ENCODE data around the gene GPR78.
"Not testable (repeated sequence)": the region's sequence is repeated elsewhere in the genome, so short reads cannot be mapped to it uniquely, and the experiment has no call there.

GPR78 gene

DNA sequence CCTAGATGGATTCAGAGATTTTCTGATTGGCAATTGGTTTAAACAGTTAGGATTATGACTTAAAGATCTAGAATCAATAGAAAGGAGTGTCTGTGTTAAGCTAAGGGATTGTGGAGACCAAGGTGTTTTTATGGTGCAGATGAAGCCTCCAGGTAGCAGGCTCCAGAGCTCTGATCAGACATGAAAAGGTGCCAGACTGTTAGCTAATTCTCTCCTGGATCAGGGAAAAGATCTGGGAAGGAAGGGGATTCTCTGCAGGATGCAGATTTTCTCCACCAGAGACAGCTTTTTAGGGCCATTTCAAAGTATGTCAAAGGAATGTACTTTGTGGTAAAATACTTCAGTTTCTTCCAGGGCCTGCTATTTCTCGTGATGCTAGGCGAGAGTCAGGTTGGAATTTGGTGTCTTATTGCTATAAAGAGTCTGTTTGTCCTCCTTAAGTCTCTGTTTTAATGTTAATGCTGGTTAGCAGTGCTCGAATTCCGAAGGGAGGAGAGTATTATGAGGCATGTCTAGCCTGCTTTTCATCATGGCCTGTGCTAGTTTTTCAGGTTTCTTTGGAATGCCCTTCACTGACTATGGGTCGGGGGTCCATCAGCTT, 12.0 kb upstream of the GPR78 start:
- no peak for DNase-seq

DNA sequence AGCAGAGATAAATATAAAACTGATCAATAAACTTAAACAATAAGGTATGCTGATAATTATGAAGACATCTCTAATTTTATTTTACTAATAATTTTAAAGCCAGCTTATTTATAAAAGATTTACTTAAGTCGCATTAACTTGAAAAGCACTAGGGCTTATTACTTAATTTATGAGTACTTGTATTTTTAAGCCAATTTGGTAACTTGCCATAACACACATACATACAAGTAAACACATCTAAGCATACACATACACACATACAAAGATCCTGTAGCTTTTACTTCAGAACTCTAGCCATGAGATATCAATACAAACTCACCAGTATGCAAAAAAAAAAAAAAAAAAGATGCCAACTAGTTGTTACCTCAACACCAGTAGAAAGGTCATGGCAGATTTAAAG, 10.0 kb upstream of the GPR78 start:
- no peak for DNase-seq

DNA sequence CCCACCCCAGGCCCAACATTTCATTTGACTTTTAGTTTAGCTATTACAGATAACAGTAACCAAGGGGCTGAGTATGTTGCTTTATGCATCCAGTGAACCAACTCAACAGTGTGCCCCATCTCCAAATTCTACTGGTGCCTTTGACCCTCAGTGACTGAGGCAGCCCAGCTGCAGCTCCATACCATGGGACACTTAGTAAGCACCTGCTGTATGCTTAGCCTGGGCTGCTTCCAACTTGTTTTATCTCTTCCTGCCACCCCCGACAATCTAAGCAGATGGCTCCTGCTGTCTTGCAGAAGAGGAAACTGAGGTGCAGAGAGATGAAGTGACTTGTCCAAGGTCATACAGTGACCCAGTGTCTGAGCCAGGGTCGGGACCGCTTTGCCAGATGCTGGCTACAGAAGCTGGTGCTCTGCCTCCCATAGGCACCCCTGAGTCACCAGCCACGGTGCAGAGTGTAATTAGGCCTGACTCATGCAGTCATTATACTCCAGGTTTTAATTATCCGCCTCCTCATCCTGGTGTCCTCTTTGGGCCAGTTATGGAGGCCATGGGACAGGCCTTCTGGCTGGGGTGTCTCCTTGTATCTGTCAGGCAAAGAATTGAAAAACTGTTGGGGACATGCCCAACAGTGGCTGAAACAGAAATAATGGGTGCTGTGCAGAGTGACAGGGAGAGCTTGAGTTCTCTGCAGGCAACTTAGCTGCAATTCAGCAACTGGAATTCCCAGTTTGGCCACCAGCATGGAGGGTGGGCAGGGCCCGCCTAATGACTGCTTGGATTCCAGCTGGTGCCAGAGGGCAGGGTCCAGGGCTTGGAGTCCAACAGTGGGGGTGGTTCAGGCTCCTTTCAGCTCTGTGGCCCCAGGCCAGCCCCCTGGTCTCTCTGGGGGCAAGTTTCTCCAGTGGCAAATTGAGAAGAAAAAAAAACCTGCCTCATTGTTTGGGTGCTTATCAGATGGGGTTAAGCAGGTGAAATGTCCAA, 8.2 kb upstream of the GPR78 start:
- no peak for DNase-seq

DNA sequence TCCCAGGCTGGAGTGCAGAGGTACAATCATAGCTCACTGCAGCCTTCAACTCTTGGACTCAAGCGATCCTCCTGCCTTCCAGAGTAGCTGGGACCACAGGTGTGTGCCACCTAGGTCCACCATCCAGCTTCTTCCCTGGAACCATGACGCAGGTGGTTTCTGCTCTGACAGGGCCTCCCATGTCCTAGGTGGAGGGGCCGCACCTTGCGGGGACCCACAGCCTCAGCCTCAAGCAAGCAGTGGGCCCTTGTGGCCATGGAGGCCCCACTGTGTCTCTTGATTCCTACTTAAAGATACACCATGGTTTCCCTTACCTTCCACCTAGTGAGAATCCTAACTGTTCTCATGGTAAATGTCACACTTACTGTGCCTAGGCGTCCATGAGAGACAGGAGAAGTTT, 6.9 kb upstream of the GPR78 start:
- no peak for DNase-seq

DNA sequence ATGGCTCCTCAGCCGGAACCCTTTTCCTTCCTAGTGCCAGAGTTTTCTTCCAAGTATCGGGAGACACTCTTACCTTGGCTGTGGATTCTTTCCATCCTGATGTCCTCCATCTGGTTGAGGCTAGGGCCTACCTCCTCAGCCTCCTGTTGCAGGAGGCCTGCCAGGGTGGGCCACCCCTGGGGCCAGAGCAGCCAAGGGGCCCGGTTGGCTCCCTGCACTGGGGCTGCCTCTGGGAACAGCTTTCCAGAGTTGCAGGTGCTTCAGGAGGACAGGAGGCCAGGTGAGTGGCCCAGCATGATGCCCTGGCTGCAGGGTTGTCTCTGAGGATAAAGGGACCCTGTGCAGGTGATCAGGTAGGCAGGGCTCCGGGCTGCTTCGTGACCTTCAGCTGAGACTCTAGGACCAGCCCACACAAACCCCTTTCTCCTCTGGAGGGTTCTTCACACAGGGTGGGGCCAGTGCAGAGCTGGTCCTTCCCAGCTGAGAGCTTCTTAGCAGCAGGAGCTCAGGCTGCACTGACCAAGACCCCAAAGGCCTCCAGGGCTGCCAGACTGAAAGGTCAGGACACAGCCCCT, 5.3 kb upstream of the GPR78 start:
- no peak for DNase-seq

DNA sequence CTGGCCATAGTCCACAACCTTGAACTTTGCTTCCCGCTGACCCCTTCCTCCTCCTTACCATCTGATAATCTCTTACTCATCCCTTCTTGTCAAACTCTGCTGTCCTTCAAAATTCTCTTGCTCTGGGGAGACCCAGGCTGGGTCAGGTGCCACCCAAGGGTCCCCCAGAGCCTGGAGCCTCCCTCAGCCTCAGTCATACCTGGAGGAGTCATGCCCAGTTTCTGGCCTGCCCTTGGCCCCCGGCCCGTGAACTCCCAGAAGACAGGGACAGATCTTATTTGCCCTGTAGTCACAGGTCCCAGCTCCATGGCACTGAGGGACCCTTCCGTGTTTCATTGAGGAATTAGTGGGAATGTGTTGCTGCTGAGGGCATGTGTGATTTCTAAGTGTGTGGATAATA, 4.7 kb upstream of the GPR78 start:
- no peak for DNase-seq

DNA sequence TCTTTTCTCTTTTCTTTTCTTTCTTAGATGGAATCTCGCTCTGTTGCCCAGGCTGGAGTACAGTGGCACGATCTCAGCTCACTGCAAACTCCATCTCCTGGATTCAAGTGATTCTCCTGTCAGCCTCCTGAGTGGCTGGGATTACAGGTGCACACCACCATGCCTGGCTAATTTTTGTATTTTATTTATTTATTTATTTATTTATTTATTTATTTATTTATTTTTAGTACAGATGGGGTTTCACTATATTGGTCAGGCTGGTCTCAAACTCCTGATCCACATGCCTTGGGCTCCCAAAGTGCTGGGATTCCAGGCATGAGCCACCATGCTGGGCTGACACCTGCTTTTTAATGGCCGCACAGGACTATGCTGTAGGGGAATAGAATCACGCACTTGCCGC, 3.6 kb upstream of the GPR78 start:
- not testable (repeated sequence) for DNase-seq

DNA sequence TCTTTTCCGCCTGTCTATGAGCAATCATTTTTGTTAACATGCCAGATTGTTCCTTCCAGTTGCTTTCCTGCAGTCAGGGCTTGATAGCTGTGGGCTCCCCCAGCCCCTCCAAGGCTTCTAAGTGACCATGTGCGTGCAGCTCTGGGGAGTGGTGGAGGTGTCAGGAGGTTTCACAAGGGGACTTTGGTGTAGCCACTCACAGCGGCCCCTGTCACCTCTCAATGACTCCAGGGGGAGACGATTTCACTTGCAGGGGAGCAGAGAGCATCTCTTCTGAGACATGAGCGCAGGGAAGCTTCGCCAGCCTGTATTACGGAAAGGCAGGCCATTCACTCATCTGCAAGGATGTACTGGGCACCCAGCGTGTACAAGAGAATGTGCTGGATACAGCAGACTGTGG, 3.1 kb upstream of the GPR78 start:
- DNase-seq, result no peak

DNA sequence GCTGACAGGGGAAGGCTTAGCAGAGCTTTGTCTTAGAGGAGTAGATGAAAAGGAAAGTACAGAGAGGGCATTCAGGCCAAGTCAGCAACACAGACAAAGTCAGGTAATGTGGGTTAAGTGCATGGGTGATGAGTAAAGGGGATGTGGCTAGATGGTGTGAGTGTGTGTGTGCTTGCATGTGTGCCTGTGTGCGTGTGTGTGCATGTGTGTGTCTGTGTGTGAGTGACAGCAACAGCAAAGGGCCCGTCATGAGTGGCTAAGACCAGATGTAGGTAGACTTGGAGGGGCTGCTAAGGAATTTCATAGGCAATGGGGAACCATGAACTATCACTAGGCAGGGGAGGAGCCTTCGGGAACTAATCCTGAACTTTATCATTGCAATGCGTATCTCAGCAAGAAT, 2.2 kb upstream of the GPR78 start:
- DNase-seq, result no peak

DNA sequence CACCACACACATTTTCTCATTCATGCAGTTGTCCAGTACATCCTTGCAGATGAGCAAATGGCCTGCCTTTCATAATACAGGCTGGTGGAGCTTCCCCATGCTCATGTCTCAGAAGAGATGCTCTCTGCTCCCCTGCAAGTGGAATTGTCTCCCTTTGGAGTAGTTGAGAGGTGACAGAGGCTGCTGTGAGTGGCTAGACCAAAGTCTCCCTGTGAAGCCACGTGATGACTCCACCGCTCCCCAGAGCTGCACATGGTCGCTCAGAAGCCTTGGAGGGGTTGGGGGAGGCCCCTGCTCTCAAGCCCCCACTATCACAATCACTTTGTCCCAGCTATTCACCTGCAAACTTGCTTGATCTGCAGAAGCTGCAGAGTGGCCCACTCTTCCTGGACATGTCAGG, 1.5 kb upstream of the GPR78 start:
- DNase-seq, result no peak

DNA sequence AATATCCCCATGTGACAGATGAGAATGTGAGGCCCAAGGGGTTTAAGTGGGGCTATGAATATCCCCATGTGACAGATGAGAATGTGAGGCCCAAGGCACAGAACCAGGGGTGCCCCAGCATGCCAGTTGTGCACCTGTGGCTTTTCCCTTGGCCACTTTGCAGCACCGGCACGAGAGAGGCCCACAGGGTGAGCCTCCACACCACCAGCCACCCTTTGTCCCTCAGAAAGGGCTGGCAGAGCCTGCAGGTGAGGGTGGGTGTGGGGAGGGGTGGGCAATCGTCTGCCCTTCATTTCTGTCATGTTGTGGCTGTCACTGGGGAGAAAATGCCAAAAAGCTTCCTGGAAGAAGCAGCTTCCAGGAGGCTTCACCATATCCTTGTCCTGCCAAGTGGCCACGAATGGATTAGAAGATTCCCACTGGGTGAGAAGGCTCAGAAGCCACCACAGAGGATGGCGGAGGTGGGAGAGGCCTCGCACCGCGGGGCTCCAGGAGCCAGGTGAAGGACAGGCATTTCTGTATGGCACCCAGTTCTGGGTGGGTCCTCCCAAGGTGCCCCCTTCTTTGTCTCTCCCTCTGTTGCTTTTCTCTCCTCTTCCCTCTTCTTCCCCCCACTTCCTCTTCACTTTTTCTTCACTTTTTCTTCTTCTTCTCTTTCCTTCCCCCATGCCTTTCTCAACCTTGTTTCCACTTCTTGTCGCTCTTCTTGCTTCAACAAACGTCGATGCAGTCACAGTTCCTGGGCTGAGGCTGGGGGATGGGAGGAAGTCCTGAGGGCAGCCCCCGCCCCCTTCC, 469 bp upstream of the GPR78 start:
- no peak for DNase-seq

DNA sequence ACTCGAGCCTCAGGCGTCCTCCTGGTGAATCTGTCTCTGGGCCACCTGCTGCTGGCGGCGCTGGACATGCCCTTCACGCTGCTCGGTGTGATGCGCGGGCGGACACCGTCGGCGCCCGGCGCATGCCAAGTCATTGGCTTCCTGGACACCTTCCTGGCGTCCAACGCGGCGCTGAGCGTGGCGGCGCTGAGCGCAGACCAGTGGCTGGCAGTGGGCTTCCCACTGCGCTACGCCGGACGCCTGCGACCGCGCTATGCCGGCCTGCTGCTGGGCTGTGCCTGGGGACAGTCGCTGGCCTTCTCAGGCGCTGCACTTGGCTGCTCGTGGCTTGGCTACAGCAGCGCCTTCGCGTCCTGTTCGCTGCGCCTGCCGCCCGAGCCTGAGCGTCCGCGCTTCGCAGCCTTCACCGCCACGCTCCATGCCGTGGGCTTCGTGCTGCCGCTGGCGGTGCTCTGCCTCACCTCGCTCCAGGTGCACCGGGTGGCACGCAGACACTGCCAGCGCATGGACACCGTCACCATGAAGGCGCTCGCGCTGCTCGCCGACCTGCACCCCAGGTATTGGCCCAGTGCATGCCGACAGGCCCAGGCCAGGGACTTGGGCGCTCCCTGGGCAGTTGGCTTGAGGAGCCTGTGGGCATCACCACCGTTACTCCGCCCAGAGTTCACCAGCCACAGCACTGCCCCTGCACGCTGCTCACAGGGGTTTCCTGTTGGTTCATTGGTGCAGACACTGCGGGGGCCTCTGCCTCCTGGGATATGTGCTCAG, 1.1 kb downstream of the GPR78 start:
- DNase-seq, result no peak

DNA sequence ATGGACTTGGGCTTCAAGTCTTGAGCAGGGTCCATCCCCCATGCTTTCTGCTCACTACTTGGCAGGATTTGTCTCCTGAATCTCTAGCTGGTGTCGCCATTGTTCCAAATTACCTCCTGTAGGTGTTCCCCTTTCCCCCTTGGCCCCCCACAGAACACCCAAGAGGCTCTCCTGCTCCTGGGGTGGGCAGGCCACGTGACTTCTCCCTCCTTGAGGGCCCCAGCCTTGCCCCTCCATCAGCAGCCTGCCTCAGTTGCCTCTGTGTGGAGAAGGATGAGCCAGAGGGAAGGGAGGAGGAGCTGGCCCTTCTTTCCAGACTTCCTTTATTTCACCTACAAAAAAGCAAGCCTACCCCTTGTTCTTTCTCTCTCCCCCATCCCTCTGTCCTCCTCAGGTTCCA, 1.8 kb downstream of the GPR78 start:
- no peak for DNase-seq

DNA sequence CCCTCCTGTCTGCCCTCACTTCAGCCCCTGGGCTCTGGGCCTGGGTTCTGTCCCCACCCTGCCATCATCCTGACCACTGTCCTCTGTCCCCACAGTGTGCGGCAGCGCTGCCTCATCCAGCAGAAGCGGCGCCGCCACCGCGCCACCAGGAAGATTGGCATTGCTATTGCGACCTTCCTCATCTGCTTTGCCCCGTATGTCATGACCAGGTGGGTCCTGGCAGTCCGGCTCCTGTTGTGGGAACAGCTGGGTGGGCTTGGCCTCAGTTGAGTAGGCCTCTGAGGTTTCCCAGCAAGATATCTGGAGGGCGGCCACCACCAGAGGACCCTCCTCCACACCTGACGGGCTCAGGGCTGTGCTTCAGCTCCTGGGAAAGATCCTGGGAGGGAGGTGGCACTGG, 2.2 kb downstream of the GPR78 start:
- no peak for DNase-seq

DNA sequence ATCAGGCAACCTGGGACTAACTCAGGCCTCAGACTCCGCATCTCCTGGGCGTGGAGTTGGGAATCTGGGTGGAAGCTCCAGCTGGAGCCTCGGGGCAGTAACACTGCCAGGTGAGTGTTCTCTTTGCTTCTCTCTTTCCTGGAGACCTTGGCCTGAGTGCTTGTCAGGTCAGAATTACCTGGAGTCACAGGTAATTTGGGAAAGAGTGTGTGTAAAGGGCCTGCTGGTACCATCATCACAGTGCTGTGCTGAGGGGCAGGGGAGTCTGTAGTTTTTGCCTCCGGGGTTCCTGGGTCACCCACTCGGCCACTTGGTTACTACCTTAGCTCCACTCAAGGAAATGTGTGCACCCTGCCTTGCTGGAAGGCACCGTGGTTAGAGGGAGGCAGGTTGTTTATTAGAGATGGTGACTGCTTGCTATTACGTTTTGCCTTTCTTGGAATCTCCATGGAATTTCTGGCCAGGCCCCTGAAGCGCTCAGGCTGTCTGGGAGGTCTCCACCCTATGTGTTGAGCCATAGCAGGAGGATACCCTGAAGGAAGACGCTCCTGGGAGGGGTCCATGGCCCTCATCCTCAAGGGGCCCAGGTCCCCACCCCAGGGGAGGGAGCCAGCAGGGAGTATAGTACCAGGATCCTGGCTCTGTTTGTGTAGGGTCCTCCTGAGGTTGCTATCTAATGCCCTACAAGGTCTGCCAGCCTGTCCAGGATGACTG, 2.9 kb downstream of the GPR78 start:
- DNase-seq, result no peak

DNA sequence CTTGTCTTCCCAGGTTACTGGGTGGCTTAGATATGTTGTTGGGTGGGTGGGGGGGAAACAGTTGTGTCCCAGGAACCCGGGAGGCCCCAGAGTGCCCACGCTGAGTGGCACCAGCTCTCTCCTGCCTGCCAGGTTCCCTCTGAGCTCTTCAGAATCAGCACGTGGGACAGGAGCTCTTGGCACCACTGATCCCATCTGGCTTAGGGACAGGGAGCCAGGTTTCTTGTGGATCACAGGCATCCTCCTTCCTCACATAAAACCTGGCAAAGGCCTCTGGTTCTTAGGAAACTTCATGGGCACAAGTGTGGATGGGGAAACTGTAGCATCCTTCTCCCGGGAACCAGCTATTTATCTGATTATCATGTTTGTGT, 3.4 kb downstream of the GPR78 start:
- no peak for DNase-seq

DNA sequence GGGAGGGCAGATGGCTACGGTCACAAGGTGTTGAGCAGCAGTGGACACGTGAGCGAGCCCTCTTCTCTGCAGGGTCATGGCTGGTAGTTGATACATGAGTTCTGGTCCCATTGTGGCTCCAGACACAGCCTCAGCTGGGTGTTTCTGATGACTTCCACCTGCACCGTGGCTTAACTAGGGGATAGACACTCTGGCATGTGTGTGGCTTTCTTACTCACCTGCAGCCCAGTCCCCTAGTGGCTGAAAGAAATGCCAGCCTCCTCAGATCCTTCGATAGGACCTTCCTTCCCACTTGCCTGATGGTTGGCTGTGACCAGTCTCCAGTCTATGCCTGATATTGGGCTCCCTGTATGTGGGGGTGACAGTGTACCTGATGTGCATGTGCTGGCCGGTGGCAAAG, 5.0 kb downstream of the GPR78 start:
- DNase-seq, result no peak

DNA sequence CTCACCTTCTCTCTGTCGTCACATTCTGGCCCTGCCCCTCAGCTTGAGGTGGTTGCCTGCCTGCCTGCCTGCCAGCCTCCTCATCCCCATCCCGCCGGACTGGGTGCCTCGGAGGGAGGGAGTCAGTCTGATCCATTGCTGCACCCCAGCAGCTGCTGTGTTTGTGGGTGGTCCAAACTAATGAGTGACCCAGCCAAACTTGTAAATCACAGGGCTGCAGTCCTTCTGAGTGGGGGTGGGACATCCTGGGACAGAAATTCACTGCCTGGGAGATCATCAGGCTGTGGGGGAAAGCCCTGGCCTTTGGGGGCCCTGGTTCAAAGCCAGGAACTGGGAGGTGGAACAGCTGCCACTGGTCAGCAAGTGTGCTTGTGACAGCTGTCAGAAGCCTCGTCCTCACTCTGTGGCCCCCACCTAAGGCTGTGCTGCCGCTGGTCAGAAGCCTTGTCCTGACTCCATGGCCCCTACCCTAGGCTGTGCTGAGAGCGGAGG, 5.6 kb downstream of the GPR78 start:
- no peak for DNase-seq

DNA sequence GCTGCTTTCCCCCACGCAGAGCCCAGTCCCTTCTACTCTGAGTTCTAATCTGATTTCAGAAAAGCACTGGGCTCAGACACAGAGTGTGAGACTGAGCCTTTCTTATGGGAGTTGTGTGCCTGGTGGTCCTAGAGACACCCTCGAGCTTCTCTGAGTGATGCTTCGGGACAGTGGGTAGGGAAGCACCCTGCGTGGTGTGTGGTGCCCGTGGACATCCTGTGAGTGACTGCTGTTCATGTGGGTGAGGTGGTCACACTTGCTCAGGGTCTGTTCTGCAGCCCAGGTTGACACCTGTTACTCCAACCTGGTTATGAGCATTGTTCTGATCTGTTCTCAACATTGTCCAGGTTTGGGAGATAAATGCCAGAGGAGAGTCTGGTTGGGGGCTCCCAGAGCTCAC, 6.1 kb downstream of the GPR78 start:
- DNase-seq, result no peak

DNA sequence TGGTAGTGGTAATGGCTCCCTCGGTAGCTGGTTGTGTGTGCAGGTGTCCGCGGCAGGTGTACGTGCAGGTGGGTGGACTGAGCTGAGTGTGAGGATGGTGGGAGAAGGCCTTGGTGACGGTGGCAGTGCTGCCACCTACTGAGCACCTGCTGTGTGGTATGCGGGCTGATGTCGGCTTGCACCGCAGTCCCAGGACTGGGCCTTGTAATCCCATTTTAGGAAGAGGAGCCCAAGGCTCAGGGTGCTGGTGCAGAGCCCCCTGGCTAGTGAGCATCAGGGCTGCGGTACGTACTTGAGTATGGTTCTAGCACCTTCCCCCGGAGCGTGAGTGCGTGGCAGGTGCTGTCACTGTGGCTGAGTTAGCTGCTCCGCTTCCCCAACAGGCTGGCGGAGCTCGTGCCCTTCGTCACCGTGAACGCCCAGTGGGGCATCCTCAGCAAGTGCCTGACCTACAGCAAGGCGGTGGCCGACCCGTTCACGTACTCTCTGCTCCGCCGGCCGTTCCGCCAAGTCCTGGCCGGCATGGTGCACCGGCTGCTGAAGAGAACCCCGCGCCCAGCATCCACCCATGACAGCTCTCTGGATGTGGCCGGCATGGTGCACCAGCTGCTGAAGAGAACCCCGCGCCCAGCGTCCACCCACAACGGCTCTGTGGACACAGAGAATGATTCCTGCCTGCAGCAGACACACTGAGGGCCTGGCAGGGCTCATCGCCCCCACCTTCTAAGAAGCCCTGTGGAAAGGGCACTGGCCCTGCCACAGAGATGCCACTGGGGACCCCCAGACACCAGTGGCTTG, 6.7 kb downstream of the GPR78 start:
- no peak for DNase-seq

All from CD4-positive, alpha-beta T cell treated with Interferon alpha-2 for 1 hour (primary cell).